GM12878 (cell line): ENCODE measurements around the gene TRPM3. TPM values are rescaled to one million over a fixed set of nuclear protein-coding genes. Genes with fewer than 3 reads are reported as not detected.

Experiments used
- ATAC-seq: fragments of 200-7000 bp; cut with Tn5 transposase; 3 replicates; pipeline ENCODE4 v1.9.1; 2020; ENCODE audit warnings: mild to moderate bottlenecking, moderate library complexity
- BruUV-seq: library from RNA; stranded (reverse); fragments of 400-500 nt; replicated peaks from 2 replicates; lab custom pipeline; 2021; lab: Mats Ljungman, UMichigan
- CTCF ChIA-PET: fragments of 300-600 bp; sonication (Branson Sonifier 250); formaldehyde crosslinking; extraction: SDS; loops from one replicate; lab custom pipeline; 2021; ENCODE audit warnings: inconsistent platforms; lab: Yijun Ruan, JAX
- POLR2A ChIA-PET: fragments of 350-600 bp; formaldehyde crosslinking; extraction: SDS; loops from one replicate; lab custom pipeline; 2021; ENCODE audit warnings: inconsistent platforms; lab: Charles Lee
- RAD21 ChIA-PET: fragments of 300-600 bp; sonication (Branson Sonifier 250); formaldehyde crosslinking; loops from one replicate; lab custom pipeline; 2023; ENCODE audit warnings: antibody characterized with exemption; ENCODE audit not compliant: unreplicated experiment; lab: Charles Lee
- SMC1A ChIA-PET: fragments of 300-600 bp; sonication (Branson Sonifier 250); formaldehyde crosslinking; loops from one replicate; lab custom pipeline; 2023; ENCODE audit not compliant: unreplicated experiment, uncharacterized antibody; lab: Charles Lee
- DNase-seq: peaks from one replicate; pipeline ENCODE4 v3.0.0-alpha.2; 2011; ENCODE audit warnings: low read depth, low spot score
- FAIRE-seq: peaks from 3 replicates; lab custom pipeline; 2011; peaks lifted over from hg19 to GRCh38; lab: Jason Lieb, UNC
- H2AFZ ChIP-seq: 2 replicates; pipeline ENCODE4 v1.6.0; 2011; ENCODE audit warnings: low read depth, low read length, control low read depth; ENCODE audit not compliant: control insufficient read depth
- H3K27ac ChIP-seq: 2 replicates; pipeline ENCODE4 v1.5.1; 2011; ENCODE audit warnings: control low read depth; ENCODE audit not compliant: control insufficient read depth, insufficient read depth
- H3K27me3 ChIP-seq, 2 experiments: replicated peaks in 1 of 2; 2 replicates each; pipeline versions ENCODE4 v1.6.0 to v1.6.1; 2011; ENCODE audit warnings: low read length in 1 of 2; ENCODE audit not compliant: control insufficient read depth in 2 of 2, insufficient read depth in 2 of 2
- H3K36me3 ChIP-seq, 2 experiments: 2 replicates each; pipeline ENCODE4 v1.5.1; 2011; ENCODE audit warnings: low read length in 1 of 2; ENCODE audit not compliant: control insufficient read depth in 2 of 2, insufficient read depth in 2 of 2
- H3K4me1 ChIP-seq: 2 replicates; pipeline ENCODE4 v1.6.1; 2011; ENCODE audit warnings: mild to moderate bottlenecking, low read length, moderate library complexity, mixed read lengths; ENCODE audit not compliant: control insufficient read depth, insufficient read depth
- H3K4me2 ChIP-seq: 2 replicates; pipeline ENCODE4 v1.6.0; 2011; ENCODE audit warnings: control low read depth; ENCODE audit not compliant: control insufficient read depth, insufficient read depth
- H3K4me3 ChIP-seq: fragments of 200-600 bp; sonication (generic); 2 replicates; pipeline ENCODE4 v1.5.1; 2016
- H3K79me2 ChIP-seq: 2 replicates; pipeline ENCODE4 v1.6.0; 2011; ENCODE audit warnings: low read length; ENCODE audit not compliant: control insufficient read depth, insufficient read depth
- H3K9ac ChIP-seq: 2 replicates; pipeline ENCODE4 v1.8.0; 2011; ENCODE audit warnings: low read length, control low read depth, mixed read lengths; ENCODE audit not compliant: control insufficient read depth, insufficient read depth
- H3K9me3 ChIP-seq: replicated peaks from 3 replicates; pipeline ENCODE4 v1.5.1; 2011; ENCODE audit warnings: mild to moderate bottlenecking, low read length; ENCODE audit not compliant: control insufficient read depth, insufficient read depth
- H4K20me1 ChIP-seq: 2 replicates; pipeline ENCODE4 v1.6.0; 2011; ENCODE audit not compliant: control insufficient read depth, insufficient read depth
- CHD1 ChIP-seq: IDR thresholded peaks from 2 replicates; pipeline ENCODE4 v1.6.1; 2012; ENCODE audit warnings: low read depth, low read length, improper control_type of control experiment
- CUX1 ChIP-seq: IDR thresholded peaks from 2 replicates; pipeline ENCODE4 v1.6.1; 2012; ENCODE audit warnings: improper control_type of control experiment, low read depth, low read length; ENCODE audit not compliant: insufficient replicate concordance
- EED ChIP-seq: sonication (generic); IDR thresholded peaks from 2 replicates; pipeline ENCODE4 v1.6.1; 2016; ENCODE audit warnings: antibody characterized with exemption, low read depth
- EZH2 ChIP-seq: IDR thresholded peaks from 2 replicates; pipeline ENCODE4 v1.6.1; 2012; ENCODE audit warnings: low read depth, mild to moderate bottlenecking, control low read depth, inconsistent platforms, low read length, borderline replicate concordance; ENCODE audit not compliant: control insufficient read depth
- HSF1 ChIP-seq: fragments of 150-350 bp; IDR thresholded peaks from 2 replicates; pipeline ENCODE4 v1.6.1; 2014; ENCODE audit warnings: mild to moderate bottlenecking, low read depth, low read length
- NR2F1 ChIP-seq: fragments of 450-650 bp; conservative IDR thresholded peaks from 2 replicates; pipeline ENCODE4 v1.6.1; 2017; ENCODE audit warnings: mild to moderate bottlenecking
- SIN3A ChIP-seq: IDR thresholded peaks from 2 replicates; pipeline ENCODE4 v1.6.1; 2012; ENCODE audit warnings: low read depth, low read length, improper control_type of control experiment
- SKIL ChIP-seq: fragments of 450-650 bp; IDR thresholded peaks from 2 replicates; pipeline ENCODE4 v1.6.1; 2017; ENCODE audit warnings: mild to moderate bottlenecking, low read depth, inconsistent platforms; ENCODE audit not compliant: poor library complexity, severe bottlenecking
- SMC3 ChIP-seq: IDR thresholded peaks from 2 replicates; pipeline ENCODE4 v1.6.1; 2011; ENCODE audit warnings: low read length, improper control_type of control experiment, borderline replicate concordance
- TAF1 ChIP-seq: IDR thresholded peaks from 2 replicates; pipeline ENCODE4 v1.6.1; 2011; ENCODE audit warnings: mild to moderate bottlenecking, low read depth, low read length, borderline replicate concordance
- TARDBP ChIP-seq: IDR thresholded peaks from 2 replicates; pipeline ENCODE4 v1.6.1; 2016; ENCODE audit warnings: borderline replicate concordance
- USF1 ChIP-seq: IDR thresholded peaks from 2 replicates; pipeline ENCODE4 v1.6.1; 2011; ENCODE audit warnings: borderline replicate concordance, low read depth, mild to moderate bottlenecking, moderate library complexity, mixed read lengths, low read length; ENCODE audit not compliant: insufficient read depth; ENCODE audit errors: extremely low read length
- ZNF217 ChIP-seq: fragments of 450-650 bp; IDR thresholded peaks from 2 replicates; pipeline ENCODE4 v1.6.1; 2017; ENCODE audit warnings: antibody characterized with exemption, mild to moderate bottlenecking
- WGBS: methylation state at CpG from one replicate; pipeline ENCODE4 v1.1.6; 2016; ENCODE audit warnings: low lambda C conversion rate; ENCODE audit not compliant: insufficient replicate concordance, insufficient coverage; ENCODE audit errors: missing lambda C conversion rate; 5-methylcytosine and 5-hydroxymethylcytosine counted together
- in situ Hi-C: fragments of 300-500 bp; cut with MboI; formaldehyde crosslinking; loops from 9 replicates; pipeline ENCODE4 v1.14.3; 2018; ENCODE audit warnings: mixed read lengths
- intact Hi-C: fragments of 100-400 bp; cut with micrococcal nuclease; formaldehyde crosslinking; loops from one replicate; pipeline ENCODE4 v1.14.2; 2022; ENCODE audit not compliant: unreplicated experiment
- polyA plus RNA-seq, 11 experiments: library from polyadenylated mRNA; depleted of rRNA in 4 of 11; unstranded in 6 of 11; stranded (reverse) in 5 of 11; fragments of >200 nt; fragmentation: Nextera tagmentation in 4 of 11; fragmentation: Illumina TruSeq in 1 of 11; extraction: Ambion mirVana in 4 of 11; extraction: Trizol in 1 of 11; gene quantifications; 1 replicate in 1 of 11; 2 replicates in 10 of 11; pipeline versions ENCODE4 v1.2.1 to v1.2.3, GENCODE V29; 2011 to 2016; ENCODE audit warnings: inconsistent platforms in 2 of 11, missing spikeins in 2 of 11, low read depth in 1 of 11
- total RNA-seq, 4 experiments: library from RNA; depleted of rRNA in 3 of 4; stranded (reverse); fragments of >200 nt in 3 of 4; fragmentation: Illumina TruSeq in 1 of 4; extraction: Trizol in 1 of 4; gene quantifications; 2 replicates each; pipeline versions ENCODE4 v1.2.1 to v1.2.3, GENCODE V29; 2013 to 2021

Gene TRPM3
- total and polyA plus RNA-seq, 10 of the 15 experiments (the other 5 are each of a cell fraction or from before 2014, with no cell fraction given), result not detected

- no peak overlapping the region for H3K4me3 ChIP-seq
- no peaks in the 10 kb centered on the region for H3K36me3 ChIP-seq
- DNase-seq (no peak), ATAC-seq (no peak), FAIRE-seq (no peak)
- H3K4me2 ChIP-seq, result no peak overlapping the region
- no peaks in the 10 kb centered on the region for H3K9me3 ChIP-seq
- in situ Hi-C loops, result no loop called here
- H3K79me2 ChIP-seq, result no peaks in the 10 kb centered on the region
- H4K20me1 ChIP-seq, result no peaks in the 10 kb centered on the region
- no peak overlapping the region for H3K9ac ChIP-seq
- no peak overlapping the region for H3K27ac ChIP-seq
- no peak overlapping the region for H2AFZ ChIP-seq
- 0% methylated on average over 2 of the region's 2 CpGs for WGBS
- intact Hi-C loops, result no loop called here
- SMC1A ChIA-PET, result interaction anchor here (0.7 kb wide), 1 partner anchor 11 kb away, joined by 3 read pairs; no protein-coding TSS in a partner anchor
- no peaks in the 10 kb centered on the region for H3K4me1 ChIP-seq
- RAD21 ChIA-PET, result no interaction called here
- BruUV-seq, result no TSS peak
- H3K27me3 ChIP-seq, result no peaks in the 10 kb centered on the region
- CTCF ChIA-PET, result interaction anchor here (2.2 kb wide), 1 partner anchor 11 kb away, joined by 7 read pairs; no protein-coding TSS in a partner anchor
- POLR2A ChIA-PET, result no interaction called here
- TF ChIP-seq HSF1, result no peak
- TF ChIP-seq USF1, result no peak
- no peak for TF ChIP-seq CUX1
- TF ChIP-seq ZNF217, result no peak
- TF ChIP-seq SKIL, result no peak
- no peak for TF ChIP-seq CHD1
- no peak for TF ChIP-seq TAF1
- TF ChIP-seq SMC3, result no peak
- no peak for TF ChIP-seq NR2F1
- no peak for TF ChIP-seq SIN3A
- TF ChIP-seq TARDBP, result no peak
- TF ChIP-seq EZH2, result no peak
- TF ChIP-seq EED, result no peak
These were observed 22.6 kb downstream of the TRPM3 start for GRCh38 chr9:71098801-71099200.
